ENCODE measurements around the gene C10orf67. TPM values are rescaled to one million over a fixed set of nuclear protein-coding genes. Genes with fewer than 3 reads are reported as not detected.

The C10orf67 gene
- total RNA-seq, 4 donors from 2014 or later, result 0.09 to 0.60 TPM; not detected in 2

DNA sequence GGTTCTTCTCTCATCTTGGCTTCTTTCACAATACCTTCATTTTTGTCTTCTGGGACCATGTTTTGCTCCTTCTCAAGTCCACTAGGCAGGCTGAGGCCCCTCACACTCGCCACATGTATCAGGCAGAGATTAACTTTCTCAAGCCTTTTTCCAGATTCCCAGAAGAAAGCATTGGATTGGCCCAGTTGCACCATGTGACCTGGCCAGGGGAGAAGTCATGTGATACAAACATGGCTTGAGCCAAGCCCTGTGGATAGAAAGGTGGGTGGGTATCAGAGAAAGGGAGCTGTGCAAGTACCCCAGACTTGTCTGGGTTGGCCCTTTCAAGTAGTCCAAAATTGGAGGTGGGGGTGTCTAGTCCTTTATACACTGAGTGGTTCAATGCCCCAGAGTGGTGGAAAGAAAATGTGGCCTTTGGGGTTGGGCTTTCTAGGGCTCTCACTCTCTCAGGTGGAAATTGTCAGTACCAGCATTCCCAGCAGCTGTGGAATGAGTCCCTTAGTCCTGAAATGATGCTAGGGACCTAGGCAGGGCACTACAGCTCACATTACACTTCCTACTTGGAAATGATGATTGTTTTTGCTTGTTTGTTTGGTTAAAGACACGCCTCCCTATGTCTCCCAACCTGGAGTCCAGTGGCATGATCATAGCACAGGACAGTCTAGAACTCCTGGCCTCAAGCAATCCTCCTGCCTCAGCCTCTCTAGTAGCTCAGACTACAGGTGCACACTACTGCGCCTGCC, 36.9 kb upstream of the C10orf67 start:
- ATAC-seq (ENCODE audit: low FRiP score), result no peak
- TF ChIP-seq CTCF (IDR thresholded peaks at IDR 0.05), result no peak

DNA sequence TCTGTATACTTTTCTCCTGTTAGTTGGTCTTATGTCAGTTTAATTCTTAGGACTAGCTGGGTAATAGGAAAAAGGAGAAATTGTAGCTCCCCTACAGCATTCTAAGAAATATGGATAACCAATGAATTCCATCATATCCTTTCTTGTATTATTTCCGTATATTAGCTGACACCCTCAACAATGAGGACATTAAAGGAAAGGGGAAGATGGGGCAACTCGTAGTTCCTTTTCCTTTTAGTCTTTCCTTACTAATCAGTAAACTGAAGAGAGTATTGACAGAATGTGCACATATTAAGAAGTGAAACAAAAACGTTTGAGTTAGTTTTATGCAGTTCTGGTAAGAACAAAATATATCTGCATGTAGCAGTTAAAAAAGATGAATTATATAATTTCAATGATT, 35.1 kb upstream of the C10orf67 start:
- TF ChIP-seq CTCF (IDR thresholded peaks at IDR 0.05), result no peak
- DNase-seq (ENCODE audit: low spot score) (no peak), ATAC-seq (ENCODE audit: low FRiP score) (no peak)

More for the DNA sequence above, 36.9 kb upstream of the C10orf67 start:
- no peak for DNase-seq (ENCODE audit: low spot score)

- DNase-seq (ENCODE audit: low spot score) (no peak), ATAC-seq (ENCODE audit: low FRiP score) (no peak)
- no peak for TF ChIP-seq CTCF (IDR thresholded peaks at IDR 0.05)
These were observed 31.6 kb upstream of the C10orf67 start for GRCh38 chr10:23376229-23376655.

DNA sequence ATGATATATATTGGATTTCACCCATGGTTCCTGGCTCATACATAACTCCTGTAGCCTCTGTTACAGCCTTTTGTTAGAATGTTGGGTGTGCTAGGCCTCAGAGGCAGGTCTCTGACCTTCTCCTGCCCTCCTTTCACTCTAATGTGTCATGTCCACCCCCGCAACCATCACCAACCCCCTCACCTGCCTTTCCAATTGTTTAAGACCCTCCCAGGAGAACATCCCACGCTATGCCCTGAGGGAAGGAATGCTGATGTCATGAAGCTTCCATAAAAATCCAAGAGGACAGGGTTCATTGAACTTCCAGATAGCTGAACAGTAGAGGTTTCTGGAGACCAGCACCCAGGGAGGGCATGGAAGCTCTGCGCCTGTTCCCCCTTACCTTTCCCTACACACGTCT, 30.8 kb upstream of the C10orf67 start:
- no peak for TF ChIP-seq CTCF (IDR thresholded peaks at IDR 0.05)
- ATAC-seq (ENCODE audit: low FRiP score) (no peak), DNase-seq (ENCODE audit: low spot score) (no peak)

DNA sequence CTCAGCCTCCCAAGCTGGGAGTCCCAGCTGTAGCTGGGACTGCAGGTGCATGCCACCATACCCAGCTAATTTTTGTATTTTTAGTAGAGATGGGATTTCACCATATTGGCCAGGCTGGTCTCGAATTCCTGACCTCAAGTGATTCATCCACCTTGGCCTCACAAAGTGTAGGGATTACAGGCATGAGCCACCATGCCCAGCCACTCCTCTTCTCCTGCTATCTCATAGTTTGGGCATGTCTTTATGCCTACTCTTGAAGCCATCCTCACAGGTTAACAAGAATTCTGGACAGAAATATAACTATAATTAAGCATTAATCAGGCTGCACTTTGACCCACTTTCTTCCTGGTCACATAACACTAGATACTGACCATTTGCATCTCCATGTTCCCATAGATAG, 28.6 kb upstream of the C10orf67 start:
- no peak for TF ChIP-seq CTCF (IDR thresholded peaks at IDR 0.05)
- DNase-seq (ENCODE audit: low spot score) (no peak), ATAC-seq (ENCODE audit: low FRiP score) (no peak)

DNA sequence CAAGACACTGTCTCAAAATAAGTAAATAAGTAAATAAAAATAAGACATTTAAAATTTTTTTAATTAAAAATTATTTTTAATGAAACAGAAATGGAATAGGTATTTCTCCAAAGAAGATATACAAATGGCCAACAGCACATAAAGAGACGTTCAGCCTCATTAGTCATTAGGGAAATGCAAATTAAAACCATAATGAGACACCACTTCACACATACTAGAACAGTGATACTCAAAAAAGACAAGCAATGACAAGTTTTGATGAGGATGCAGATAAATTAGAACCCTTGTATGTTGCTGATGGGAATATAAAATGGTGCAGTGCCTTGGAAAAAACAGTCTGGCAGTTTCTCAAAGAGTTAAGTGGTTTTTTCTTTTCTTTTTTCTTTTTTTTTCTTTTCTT, 26.5 kb upstream of the C10orf67 start:
- no peak for TF ChIP-seq CTCF (IDR thresholded peaks at IDR 0.05)
- ATAC-seq (ENCODE audit: low FRiP score), result no peak

DNA sequence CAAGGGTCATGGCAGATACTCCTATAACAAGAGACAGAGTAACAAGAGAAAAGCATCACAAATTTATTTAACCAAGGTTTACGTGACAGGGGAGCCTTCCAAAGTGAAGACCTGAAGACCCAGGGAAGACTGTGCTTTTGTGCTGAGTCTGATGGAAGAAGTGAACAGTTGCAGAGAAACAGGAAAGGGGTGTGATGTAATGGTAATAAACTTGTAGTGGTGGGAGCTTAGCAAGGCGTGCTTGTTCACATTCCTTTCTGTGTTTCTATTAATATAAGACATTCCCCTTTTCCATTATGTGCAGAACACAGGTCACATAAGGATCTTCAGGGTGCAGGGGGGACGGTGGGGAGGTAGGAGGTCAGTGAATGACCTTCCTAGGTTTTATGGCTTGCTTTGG, 25.5 kb upstream of the C10orf67 start:
- ATAC-seq (ENCODE audit: low FRiP score) (no peak), DNase-seq (ENCODE audit: low spot score) (no peak)
- no peak for TF ChIP-seq CTCF (IDR thresholded peaks at IDR 0.05)

More for the DNA sequence above, 26.5 kb upstream of the C10orf67 start:
- DNase-seq (ENCODE audit: low spot score), result no peak
